Activated CD8-positive, alpha-beta T cell treated with anti-CD3 and anti-CD28 coated beads, Interleukin-2, amount 10 ng/mL, durations not matched to agents 7 days and 5 days (primary cell): ENCODE measurements around the gene FAM237B. TPM values are rescaled to one million over a fixed set of nuclear protein-coding genes. Genes with fewer than 3 reads are reported as not detected.

Source experiments
- total RNA-seq, 2 experiments: library from RNA; stranded (reverse); gene quantifications; one replicate each; pipeline ENCODE4 v1.2.3, GENCODE V29; 2021

Gene FAM237B
- total RNA-seq, 2 experiments from 2014 or later, result not detected

Other genes with a start within 250 kb of the FAM237B start
- not detected for gene STEAP1, start 166.8 kb downstream of the FAM237B start, total RNA-seq
- not detected for gene STEAP2, start 109.6 kb downstream of the FAM237B start, total RNA-seq
- gene CFAP69, start 76.1 kb downstream of the FAM237B start, total RNA-seq, result under 1 TPM in 1 of 2 experiments, not detected in 1; 0.65 TPM
- 10 to 100 TPM; 22.5 to 23.1 TPM for gene GTPBP10, start 25.4 kb upstream of the FAM237B start, total RNA-seq
- 1 to 10 TPM; 1.7 to 2.6 TPM for gene CLDN12, start 82.2 kb upstream of the FAM237B start, total RNA-seq
- not detected for gene PTTG1IP2, start 148.3 kb upstream of the FAM237B start, total RNA-seq